ENCODE data around the gene NKIRAS1. TPM values are rescaled to one million over a fixed set of nuclear protein-coding genes. Genes with fewer than 3 reads are reported as not detected.
A peak's percentile ranks its signal among the peaks of the same experiment; 100 is the strongest.

NKIRAS1 gene
- total RNA-seq, 6 experiments from 2014 or later: 7.0 to 14.2 (median 8.5) TPM

DNA sequence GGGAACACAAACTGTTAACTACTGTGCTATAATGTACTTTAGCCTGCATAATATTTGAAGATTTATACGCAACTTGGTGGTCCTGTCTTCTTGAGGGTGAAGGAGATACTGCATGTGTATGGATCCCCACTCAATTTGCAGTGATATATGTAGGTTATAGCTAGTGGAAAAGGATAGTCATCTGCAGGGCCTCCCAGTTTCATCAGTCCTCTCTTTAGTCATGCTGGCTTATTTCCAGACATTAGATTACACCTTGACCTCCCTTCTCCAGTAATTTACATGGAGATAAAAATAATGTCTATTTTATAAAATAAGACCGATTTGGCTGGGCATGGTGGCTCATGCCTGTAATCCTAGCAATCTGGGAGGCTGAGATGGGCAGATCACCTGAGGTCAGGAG, 32.0 kb upstream of the NKIRAS1 start:
- H3K36me3 ChIP-seq: no peaks in the 10 kb centered on the region
- H3K27me3 ChIP-seq: no peaks in the 10 kb centered on the region
- ATAC-seq (no peak), DNase-seq (no peak)
- intact Hi-C loops (cut with DNase I): no loop called here
- peaks cover 0 to 55% (median 21%) of the 10 kb centered on the region in 4 donors for H3K4me1 ChIP-seq
- no peaks in the 10 kb centered on the region for H3K9me3 ChIP-seq
- WGBS (ENCODE audit: insufficient coverage, low coverage, low lambda C conversion rate, missing lambda C conversion rate): 42% methylated on average over 2 of the region's 2 CpGs
- no peak overlapping the region for H3K27ac ChIP-seq
- TF ChIP-seq POLR2A (IDR thresholded peaks at IDR 0.05): no peak
- TF ChIP-seq, protein P1, sequence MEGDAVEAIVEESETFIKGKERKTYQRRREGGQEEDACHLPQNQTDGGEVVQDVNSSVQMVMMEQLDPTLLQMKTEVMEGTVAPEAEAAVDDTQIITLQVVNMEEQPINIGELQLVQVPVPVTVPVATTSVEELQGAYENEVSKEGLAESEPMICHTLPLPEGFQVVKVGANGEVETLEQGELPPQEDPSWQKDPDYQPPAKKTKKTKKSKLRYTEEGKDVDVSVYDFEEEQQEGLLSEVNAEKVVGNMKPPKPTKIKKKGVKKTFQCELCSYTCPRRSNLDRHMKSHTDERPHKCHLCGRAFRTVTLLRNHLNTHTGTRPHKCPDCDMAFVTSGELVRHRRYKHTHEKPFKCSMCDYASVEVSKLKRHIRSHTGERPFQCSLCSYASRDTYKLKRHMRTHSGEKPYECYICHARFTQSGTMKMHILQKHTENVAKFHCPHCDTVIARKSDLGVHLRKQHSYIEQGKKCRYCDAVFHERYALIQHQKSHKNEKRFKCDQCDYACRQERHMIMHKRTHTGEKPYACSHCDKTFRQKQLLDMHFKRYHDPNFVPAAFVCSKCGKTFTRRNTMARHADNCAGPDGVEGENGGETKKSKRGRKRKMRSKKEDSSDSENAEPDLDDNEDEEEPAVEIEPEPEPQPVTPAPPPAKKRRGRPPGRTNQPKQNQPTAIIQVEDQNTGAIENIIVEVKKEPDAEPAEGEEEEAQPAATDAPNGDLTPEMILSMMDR (IDR thresholded peaks at IDR 0.05): no peak
- H3K4me3 ChIP-seq: no peak overlapping the region

DNA sequence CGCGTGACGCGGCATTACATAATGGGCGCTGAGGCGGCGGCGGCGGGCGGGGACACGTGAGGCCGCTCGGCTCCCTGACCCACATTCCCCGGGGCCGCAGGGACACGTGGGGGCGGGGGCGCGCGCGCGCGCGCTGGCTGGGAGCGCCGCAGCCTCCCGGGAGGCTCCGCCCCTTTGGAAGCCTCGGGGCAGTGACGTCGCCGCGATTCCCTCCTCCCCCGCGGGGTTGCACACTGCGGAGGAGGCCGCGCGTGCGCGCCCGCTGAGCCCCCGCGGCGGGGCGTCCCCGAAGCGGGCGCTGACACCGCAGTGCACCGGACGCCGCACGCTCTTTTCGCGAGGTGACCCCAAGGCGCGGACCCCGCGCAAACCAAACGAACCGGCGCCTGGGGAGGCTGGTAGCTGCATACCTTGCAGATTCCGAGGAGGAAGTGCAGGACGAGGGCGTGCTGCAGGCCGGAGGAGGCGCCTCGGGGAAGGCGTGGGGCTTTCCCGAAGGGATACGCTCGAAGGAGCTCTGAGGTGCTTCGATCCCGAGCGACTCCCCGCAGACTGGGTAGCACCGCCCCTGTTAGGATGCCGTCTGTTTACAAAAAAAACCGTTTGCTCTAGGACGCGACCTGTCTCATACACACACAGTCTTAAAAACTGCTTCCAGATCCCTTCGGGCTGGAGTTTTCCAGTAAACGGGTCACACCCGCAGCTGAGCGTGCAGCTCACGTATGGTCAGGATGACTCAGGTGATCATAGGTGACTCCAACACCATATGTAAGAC, 29.3 kb upstream of the NKIRAS1 start:
- DNase-seq (peak; percentile 98 to 99 (median 98)), ATAC-seq (peak; percentile 83 to 92 (median 88))
- no peaks in the 10 kb centered on the region for H3K27me3 ChIP-seq
- no peaks in the 10 kb centered on the region for H3K9me3 ChIP-seq
- peak overlapping the region; percentile 81 to 100 (median 92) for H3K27ac ChIP-seq
- peaks cover 0 to 47% (median 19%) of the 10 kb centered on the region in 4 donors for H3K4me1 ChIP-seq
- TF ChIP-seq, protein P1 (IDR thresholded peaks at IDR 0.05): no peak
- TF ChIP-seq POLR2A (IDR thresholded peaks at IDR 0.05): peak; percentile 60
- intact Hi-C loops (cut with DNase I): no loop called here
- WGBS (ENCODE audit: insufficient coverage, low coverage, low lambda C conversion rate, missing lambda C conversion rate): 0% methylated on average over 5 of the region's 87 CpGs
- H3K36me3 ChIP-seq: no peaks in the 10 kb centered on the region
- peak overlapping the region; percentile 54 to 82 (median 61) for H3K4me3 ChIP-seq

DNA sequence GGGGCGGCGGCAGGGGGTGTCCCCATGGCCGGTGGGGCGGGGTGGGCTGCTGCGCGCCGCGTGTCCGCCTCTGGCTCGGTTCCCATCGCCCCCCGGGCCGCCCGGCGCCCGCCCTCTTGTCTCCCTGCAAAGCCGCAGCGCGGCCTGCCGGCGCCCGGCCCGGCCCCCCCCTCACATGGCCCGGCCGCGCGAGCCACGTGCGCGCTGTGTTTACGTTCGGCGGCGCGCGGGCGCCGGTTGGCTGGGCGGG, 28.8 kb upstream of the NKIRAS1 start:
- WGBS (ENCODE audit: insufficient coverage, low coverage, low lambda C conversion rate, missing lambda C conversion rate): 7% methylated on average over 3 of the region's 39 CpGs
- no peak for ATAC-seq

DNA sequence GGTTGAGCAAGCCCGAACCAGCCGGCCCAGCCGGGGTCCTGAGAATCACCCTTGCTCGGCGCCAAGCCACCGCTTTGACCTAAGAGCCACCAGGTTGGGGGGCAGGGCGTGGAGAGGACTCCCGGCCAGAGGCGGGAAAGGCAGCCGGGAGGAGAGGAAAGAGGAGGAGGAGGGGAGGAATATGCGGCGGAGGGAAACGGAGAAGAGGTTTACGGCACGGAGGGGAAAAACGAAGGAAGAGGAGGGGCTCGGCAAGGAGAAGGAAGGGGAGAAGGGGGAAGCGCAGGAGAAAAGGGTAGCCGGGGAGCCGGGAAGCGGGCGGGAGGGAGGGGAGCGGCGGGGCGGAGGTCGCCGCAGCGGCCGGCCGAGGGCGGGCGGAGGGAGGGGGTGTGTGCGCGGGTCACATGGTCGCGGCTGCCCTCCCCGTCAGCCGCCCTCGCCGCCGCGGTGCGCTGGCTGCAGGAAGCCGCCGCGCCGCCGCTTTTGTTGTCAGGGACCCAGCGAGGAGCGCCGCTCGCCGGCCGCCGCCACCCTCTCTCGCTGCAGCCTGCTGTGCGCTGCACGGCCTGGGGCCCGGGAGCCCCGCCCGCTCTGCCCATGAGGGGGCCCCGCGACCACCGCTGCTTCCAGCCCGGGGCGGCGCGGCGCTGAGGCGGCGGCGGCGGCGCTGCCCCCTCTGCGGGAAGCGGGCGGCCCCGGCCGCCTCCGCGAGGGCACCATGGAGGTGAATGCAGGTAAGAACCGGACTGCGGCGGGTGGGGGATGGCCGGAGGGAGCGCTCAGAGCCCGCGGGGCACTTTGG, 28.3 kb upstream of the NKIRAS1 start, which contains the start of gene NR1D2:
NR1D2 (plus strand) TSS at position 426 of the 802 bp plus-strand sequence; CDS start at position 719, 293 bp downstream.
- ATAC-seq (peak; percentile 72 to 83 (median 76)), DNase-seq (peak; percentile 88 to 92 (median 91))
- Histone ChIP-seq H3K9me3 (no peaks in the 10 kb centered on the region), H3K27ac (peak within 1 kb of the TSS; percentile 92 to 100 (median 96)), H3K4me1 (peaks cover 0 to 36% (median 14%) of the 10 kb centered on the region in 4 donors), H3K27me3 (no peaks in the 10 kb centered on the region), H3K36me3 (no peaks in the 10 kb centered on the region), H3K4me3 (peak within 1 kb of the TSS; percentile 54 to 82 (median 61))
- intact Hi-C loops (cut with DNase I): no loop called here
- under 1% methylated on average over 29 of the region's 88 CpGs for WGBS (ENCODE audit: insufficient coverage, low coverage, low lambda C conversion rate, missing lambda C conversion rate)
- TF ChIP-seq POLR2A (IDR thresholded peaks at IDR 0.05): peak; percentile 94
- TF ChIP-seq, protein P1 (IDR thresholded peaks at IDR 0.05): no peak

More for the DNA sequence above, 28.8 kb upstream of the NKIRAS1 start:
- Histone ChIP-seq H3K27ac (peak overlapping the region; percentile 92 to 100 (median 96)), H3K9me3 (no peaks in the 10 kb centered on the region), H3K4me1 (peaks cover 0 to 41% (median 17%) of the 10 kb centered on the region in 4 donors), H3K4me3 (peak overlapping the region; percentile 52 to 82 (median 61)), H3K36me3 (no peaks in the 10 kb centered on the region), H3K27me3 (no peaks in the 10 kb centered on the region)
- TF ChIP-seq, protein P1 (IDR thresholded peaks at IDR 0.05): no peak
- TF ChIP-seq POLR2A (IDR thresholded peaks at IDR 0.05): no peak
- intact Hi-C loops (cut with DNase I): no loop called here
- no peak for DNase-seq
